Fibroblast of peridontal ligament (primary cell): Measurements from ENCODE around the gene NRP1.
A peak's percentile ranks its signal among the peaks of the same experiment; 100 is the strongest.
"Not testable (repeated sequence)": the region's sequence is repeated elsewhere in the genome, so short reads cannot be mapped to it uniquely, and the experiment has no call there.

Experiments
- DNase-seq: peaks from one replicate; pipeline ENCODE4 v3.0.0-alpha.2; 2010; ENCODE audit errors: extremely low read depth

Gene NRP1

GRCh38 chr10:33150889-33151288 is 183.6 kb downstream of the NRP1 start:
- no peak for DNase-seq

DNA sequence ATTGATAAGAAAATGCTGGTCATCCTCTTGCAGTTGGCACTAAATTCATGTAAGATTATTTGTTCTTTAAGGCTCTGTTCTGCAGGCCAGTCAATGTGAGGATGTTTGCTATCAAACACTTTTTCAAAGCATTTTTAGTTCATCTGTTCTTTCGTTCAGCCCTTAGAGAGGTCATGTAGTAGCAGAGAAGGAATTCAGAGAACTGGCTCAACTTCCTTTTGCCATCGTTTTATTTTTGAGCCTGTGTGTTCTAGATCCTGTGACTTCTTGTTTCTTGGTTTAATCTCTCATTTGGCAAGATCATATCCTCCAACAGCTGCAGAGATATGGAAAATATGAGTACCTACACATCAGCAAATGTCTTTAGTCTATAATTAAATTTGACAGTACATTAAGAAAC is 184.3 kb downstream of the NRP1 start:
- no peak for DNase-seq

DNA sequence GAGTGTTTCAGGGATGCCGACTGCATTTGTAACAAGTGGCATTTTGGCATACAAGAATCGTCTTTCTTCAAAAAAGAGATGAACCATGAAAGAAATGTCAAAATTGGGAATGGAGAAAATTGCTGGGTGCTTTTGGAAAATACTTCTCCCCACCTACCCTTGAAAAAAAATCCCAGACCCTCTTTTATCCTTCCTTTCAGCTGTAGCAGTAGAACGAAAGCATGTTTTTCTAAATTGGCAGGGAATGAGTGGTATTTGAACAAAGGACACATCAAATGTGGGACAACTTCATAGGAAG is 187.5 kb downstream of the NRP1 start:
- DNase-seq, result no peak

DNA sequence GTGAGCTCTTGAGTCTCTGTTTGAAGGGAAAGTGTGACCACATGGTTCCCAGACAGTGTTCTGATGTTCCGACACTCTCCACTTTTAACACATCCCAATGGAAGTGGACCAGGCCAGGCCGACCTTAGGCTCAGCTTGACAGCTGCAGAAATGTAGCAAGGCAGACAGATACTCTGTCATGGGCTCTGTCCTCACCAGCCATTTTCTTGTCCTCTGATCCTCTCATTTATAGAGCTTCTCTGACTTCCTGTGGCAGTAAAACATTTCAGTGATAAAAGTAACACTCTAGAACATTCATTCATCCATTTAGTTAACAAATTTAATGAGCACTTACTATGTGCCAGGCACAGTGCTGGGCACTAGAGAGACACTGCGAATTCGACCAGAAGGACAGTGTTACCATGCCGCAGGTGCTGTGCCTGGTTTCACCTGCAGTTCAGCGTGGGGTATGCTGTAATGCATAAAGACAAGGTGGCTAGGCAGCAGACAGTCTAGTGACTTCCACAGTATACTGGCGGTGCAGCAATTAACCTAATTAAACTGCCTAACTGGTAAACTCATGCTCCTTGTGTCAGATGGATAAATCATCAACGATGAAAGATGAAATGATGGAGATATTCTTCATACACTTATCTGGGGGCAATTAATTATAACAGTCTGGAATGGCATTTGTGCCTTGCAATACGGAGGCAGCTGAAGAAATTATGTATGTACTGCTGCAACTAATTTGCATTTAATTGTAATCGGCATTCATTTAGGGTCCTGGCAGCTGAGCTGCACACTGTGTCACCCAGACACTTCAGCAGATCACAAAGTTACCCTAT is 188.1 kb downstream of the NRP1 start:
- no peak for DNase-seq

GRCh38 chr10:33145451-33146188 is 188.8 kb downstream of the NRP1 start:
- DNase-seq, result no peak

DNA sequence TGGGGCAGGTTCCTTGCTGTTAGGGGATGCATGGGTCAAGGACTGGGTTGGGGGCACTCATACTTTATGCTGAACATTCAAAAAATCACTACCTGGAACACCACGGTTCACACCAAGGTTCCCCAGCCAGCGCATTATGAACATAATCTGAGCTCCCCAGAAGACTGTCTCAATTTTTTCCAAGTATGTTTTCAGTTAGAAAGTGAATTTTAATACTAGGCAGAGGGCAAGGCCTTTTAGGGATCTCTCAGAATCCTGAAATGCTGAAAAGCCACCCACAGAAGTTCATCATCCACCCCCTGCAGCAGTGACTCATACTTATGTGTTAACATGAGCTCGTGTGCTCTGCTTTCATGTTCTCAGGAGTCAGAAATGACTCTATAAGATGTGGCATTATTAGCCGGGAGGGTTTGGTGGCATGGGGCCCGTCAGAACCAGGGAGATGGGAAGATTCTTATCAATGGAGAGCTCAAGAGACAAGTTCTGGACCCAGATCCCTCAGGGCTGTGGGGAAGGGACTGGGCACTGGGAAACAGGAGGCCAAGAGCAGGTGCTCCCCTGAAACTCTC is 191.2 kb downstream of the NRP1 start:
- DNase-seq, result peak; percentile 88

GRCh38 chr10:33142295-33142694 is 192.2 kb downstream of the NRP1 start:
- DNase-seq, result no peak

- DNase-seq, result no peak
Measured at GRCh38 chr10:33141251-33141650, 193.2 kb downstream of the NRP1 start.

- no peak for DNase-seq
Measured at GRCh38 chr10:33139181-33139646, 195.3 kb downstream of the NRP1 start.

DNA sequence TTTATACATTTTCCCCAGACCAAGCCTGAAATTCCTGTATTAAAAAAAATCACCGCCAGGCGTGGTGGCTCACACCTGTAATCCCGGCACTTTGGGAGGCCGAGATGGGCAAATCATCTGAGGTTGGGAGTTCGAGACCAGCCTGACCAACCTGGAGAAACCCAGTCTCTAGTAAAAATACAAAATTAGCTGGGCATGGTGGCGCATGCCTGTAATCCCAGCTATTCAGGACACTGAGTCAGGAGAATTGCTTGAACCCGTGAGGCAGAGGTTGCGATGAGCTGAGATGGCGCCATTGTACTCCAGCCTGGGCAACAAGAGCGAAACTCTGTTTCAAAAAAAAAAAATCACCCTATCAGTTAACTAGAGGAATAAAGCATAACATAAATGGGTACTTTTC is 195.8 kb downstream of the NRP1 start:
- DNase-seq, result not testable (repeated sequence)

- no peak for DNase-seq
Measured at GRCh38 chr10:33137356-33138005, 197.0 kb downstream of the NRP1 start.

DNA sequence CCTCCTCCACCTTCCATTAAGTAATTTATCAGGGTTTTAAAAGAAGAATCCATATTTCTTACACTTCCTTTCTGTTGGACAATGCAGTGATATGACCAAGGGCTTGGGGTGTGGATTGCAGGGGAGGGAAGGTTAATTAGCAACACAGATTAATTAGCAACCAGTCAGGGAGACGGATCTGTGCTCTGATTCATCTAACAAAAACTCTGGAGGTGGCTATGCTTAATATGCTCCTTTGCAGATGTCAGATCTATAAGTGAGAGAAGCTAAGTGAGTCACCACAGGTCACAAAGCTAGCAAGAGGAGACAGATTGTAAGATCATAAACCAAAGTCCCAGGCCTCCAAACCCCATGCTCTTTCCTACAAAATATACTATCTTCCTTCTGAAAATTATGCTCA is 197.7 kb downstream of the NRP1 start:
- no peak for DNase-seq

DNA sequence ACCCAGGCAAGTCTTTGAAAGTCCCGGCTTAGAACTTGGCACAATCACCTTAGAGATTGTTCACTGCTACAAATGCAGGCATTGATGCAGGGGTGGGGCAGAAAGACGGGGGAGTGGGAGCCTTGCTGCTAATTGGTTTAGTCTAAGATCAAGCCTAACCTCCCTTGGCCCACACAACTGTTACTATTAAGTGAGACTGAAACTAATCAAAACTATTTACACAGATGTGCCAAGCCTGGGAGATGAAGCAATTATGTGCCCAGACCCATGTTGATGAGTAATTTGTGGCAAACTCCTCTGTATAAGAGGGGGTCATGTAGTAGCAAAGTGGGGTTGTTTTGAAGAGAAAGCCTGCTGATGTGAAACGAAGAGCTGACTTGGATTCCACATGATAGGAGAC is 198.2 kb downstream of the NRP1 start:
- peak; percentile 70 for DNase-seq

DNA sequence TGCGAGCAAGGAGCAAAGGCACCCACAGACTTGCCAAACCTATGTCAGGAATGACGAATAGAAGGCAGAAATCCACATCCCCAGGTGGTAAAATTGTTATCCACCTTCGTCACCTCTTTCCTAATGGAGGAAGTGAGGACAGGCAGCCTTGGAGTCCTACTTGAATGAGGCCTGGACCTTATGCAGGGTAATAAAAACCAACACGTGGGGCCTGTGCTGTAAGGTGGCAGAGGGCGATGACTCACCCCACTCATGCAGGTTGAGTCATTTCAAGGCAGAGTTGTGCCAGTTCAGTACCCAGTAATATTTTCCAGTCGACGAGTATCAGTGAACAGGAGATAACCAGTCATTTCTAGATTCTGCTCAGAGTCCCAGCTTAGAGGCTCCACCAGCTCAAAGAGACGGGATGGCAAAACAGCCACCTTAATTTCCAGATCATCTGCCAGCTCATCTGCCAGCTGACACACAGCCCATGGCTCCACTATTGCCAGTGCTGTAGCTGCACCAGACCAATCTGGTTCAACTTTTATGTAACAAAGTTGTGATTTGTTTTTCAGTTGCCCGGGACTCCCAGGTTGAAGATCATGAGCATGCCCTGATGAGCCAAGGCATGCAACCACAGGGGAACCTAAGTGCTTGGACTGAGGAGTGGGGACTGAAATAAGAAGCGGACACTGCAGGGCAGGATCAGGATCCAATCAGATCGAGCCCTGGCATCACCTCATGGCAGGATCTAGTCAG is 200.3 kb downstream of the NRP1 start:
- DNase-seq, result peak; percentile 75

DNA sequence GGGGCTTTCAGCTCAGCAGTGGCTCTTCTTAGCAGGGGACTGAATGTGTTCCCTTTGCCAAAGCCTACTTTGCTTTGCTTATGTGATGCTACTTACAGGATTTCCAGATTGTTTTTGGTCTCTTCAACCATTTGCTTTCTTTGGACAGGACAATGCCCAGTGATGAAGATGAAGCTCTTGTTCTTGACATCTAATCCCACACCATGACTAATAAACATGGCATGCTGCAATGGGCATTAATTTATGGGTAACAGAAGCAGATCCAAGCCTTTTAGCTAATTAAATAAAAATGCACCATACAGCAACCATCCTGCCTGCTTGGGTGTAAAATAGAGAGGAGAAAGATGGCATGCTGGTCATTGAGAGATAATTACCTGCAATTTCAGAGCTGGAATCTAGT is 200.9 kb downstream of the NRP1 start:
- DNase-seq, result no peak

DNA sequence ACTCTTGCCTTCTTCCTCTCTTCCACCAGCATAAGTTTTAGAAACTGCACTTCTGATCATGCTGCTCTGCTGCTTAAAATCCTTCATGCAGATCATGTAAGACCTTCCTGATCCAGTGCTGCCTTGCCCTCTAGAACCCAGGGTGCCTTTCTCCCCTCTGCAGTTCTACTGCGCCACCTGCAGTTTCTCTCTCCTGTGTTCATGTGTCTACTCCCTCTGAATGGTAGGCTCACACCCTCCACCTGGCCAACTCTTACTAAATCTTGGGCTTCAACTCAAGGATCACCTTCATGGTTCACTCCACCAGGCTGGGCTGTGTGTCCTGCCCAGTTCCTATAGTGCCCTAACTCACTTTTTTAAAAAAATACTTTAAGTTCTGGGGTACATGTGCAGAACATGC is 201.8 kb downstream of the NRP1 start:
- DNase-seq, result no peak

DNA sequence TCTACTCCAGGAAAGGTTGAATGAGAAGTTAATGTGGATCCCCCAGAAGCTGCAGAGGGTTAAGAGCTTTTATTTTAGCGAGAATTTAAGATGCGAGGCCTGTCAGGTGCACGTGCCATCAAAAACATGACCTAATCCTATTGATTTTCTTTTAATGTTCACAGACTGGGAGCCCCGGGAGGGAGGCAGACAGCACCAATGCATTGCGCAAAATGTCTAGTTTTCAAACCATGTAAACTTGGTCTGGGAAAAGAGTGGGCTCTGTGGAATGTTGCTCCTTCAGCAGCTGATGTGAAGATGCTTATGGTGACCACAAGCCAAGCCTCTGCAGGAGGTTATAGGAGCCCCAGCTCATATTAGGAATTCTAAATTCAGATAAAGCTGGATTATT is 204.5 kb downstream of the NRP1 start:
- DNase-seq, result peak; percentile 83

GRCh38 chr10:33129141-33129995 is 205.1 kb downstream of the NRP1 start:
- peak; percentile 99 for DNase-seq

- no peak for DNase-seq
Measured at GRCh38 chr10:33127622-33128021, 206.8 kb downstream of the NRP1 start.
